GM21619 (cell line): ENCODE results near the gene PYCR2.

ENCODE experiments used
- ATAC-seq: cut with Tn5 transposase; IDR thresholded peaks from one replicate; pipeline ENCODE4 v1.9.1; 2021; ENCODE audit not compliant: unreplicated experiment

PYCR2 gene

GRCh38 chr1:225921734-225922709 is 2.0 kb downstream of the PYCR2 start:
- no peak for ATAC-seq

GRCh38 chr1:225919906-225920305 is 4.1 kb downstream of the PYCR2 start:
- no peak for ATAC-seq

DNA sequence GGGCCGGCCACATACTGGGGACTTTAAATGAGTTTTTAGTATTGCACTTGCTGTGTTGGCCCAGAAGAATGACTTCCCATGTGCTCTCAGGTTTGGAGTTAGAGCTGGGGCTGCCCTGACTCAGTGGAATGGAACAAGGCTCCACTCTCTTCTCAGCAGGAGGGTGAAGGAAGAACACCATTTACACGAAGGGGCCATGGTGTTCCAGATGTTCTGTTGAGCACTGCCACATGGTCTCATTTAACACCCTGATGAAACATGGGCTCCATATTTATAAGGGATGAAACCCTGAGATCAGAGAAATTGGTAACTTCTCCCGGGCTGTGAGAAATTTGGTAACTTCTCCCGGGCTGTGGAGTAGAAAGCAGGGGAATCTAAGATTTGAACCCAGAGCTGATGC is 5.8 kb downstream of the PYCR2 start:
- no peak for ATAC-seq

DNA sequence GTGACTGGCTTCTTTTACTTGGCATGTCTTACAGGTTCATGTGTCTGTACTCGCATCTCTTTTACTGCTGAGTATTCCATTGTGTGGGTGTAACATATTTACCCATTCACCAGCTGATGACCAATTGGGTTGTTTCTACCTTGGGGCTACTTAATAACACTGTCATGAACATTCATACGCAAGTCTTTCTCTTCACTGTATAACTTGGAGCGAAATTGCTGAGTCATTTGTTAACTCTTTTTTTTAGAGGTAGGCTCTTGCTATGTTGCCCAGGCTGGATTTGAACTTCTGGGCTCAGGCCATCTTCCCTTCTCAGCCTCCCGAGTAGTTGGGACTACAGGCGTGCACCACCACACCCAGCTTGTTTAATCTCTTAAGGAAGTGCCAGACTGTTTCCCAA is 6.5 kb downstream of the PYCR2 start:
- ATAC-seq: no peak

- ATAC-seq: no peak
Observed at GRCh38 chr1:225917101-225917500, 6.9 kb downstream of the PYCR2 start.

- no peak for ATAC-seq
Observed at GRCh38 chr1:225915538-225915991, 8.5 kb downstream of the PYCR2 start.

DNA sequence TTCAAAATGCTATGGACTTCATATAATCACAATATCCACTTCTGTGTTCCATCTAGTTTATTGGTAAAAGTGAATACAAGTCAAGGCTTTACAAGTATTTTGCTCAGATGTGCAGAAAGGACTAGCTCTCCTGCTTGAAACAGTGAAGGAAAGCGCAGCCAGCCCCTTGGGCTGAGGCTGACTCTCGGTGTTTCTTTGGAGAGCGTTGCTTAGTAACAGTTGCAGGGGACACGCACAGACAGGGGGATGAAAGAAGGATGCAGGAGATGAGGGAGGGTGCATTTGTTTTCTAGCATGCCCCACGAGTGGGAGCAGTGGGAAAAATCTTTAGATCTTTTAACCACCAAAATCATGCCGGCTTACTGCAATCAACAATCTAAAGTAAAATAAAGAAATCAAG is 9.1 kb downstream of the PYCR2 start:
- no peak for ATAC-seq

- no peak for ATAC-seq
Observed at GRCh38 chr1:225914391-225914790, 9.7 kb downstream of the PYCR2 start.

- ATAC-seq: peak; percentile 71
Observed at GRCh38 chr1:225911191-225912130, 12.6 kb downstream of the PYCR2 start.

- no peak for ATAC-seq
Observed at GRCh38 chr1:225909477-225909876, 14.6 kb downstream of the PYCR2 start.

- no peak for ATAC-seq
Observed at GRCh38 chr1:225908773-225909172, 15.3 kb downstream of the PYCR2 start.

DNA sequence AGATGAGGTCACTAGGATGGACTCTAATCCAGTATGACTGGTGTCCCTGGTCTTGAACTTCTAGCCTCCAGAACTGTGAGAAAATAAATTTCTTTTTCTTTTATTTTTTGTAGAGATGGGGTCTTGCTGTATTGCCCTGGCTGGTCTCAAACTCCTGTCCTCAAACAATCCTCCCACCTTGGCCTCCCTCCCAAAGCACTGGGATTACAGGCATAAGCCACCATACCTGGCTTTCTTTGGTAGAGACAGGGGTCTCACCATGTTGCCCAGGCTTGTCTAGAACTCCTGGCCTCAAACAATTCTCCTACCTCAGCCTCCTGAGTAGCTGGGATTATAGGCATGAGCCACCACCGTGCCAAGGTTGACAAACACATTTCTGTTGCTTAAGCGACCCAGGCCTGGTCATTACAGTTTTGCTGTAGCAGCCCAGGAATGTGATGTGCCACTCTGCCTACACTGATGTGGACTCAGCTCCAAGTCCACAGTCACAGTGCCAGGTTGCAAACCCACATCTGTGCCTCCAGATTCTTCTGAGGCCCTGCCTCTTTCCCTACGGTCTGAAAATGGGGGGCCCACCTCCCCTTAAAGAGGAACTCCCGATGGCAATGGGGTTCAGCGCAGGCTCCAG is 15.9 kb downstream of the PYCR2 start:
- ATAC-seq: no peak

GRCh38 chr1:225907341-225907740 is 16.7 kb downstream of the PYCR2 start:
- ATAC-seq: no peak

GRCh38 chr1:225906467-225906866 is 17.6 kb downstream of the PYCR2 start:
- ATAC-seq: no peak

DNA sequence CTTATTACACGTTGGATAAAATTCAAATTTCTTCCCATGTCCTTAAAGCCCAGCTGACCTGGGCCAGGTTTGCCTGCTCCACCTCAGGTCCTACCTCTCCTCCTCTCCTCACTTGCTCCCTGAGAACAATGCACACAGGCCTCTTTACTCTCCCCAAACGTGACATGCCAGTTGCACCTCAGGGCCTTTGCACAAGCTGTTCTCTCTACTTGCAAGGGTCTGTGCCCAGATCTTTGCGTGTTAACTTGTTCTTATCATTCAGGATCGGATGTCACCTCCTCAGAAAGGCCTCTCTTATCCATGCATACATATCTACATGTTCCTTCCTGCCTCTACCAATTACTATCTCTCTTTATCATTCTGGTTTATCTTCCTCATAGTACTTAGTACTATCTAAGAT is 20.4 kb downstream of the PYCR2 start:
- no peak for ATAC-seq

GRCh38 chr1:225899044-225899925 is 24.8 kb downstream of the PYCR2 start:
- ATAC-seq: no peak

DNA sequence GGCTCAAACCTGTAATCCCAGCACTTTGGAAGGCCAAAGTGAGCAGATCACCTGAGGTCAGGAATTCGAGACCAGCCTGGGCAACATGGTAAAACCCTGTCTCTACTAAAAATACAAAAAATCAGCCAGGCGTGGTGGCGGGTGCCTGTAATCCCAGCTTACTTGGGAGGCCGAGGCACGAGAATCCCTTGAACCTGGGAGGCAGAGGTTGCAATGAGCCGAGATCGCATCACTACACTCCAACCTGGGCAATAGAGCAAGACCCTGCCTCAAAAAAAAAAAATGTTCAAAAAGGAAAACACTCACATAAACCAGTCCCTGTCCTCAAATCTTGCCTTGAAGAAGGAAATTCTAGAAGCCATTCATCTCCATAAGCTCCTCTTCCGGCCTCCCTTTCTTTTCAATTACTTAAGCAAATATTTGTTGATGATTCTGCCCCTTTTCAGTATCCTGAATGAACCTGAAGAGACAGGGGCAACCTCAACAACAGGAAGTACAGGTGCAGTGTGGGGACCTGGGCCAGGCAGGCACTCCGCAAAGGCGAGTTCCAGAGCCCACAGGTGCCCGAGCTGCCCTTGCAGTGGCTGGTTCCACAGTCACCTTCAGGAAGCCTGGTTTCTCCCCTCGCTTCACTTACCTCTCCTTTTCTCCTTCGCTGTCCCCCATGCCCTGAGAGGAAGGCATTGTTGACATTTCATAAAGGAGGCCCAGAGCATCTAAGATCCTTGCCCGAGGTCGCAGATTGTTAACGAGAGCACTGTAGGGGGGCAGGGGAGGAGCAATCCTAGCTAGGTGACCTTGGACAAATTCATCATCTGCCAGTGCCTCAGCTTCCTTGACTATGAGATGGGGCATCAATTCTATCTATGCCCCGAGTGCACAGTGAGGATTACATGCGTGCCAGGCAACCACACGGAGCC is 26.2 kb downstream of the PYCR2 start:
- ATAC-seq: no peak

- peak; percentile 100 for ATAC-seq
Observed at GRCh38 chr1:225896937-225897549, 27.0 kb downstream of the PYCR2 start.

- ATAC-seq: no peak
Observed at GRCh38 chr1:225896494-225896893, 27.6 kb downstream of the PYCR2 start.
